HCT116 (cell line): ENCODE results near the gene TGFBR1. TPM values are rescaled to one million over a fixed set of nuclear protein-coding genes. Genes with fewer than 3 reads are reported as not detected.

Source experiments
- ATAC-seq: fragments of 200-7000 bp; cut with Tn5 transposase; 2 replicates; pipeline ENCODE4 v1.9.1; 2020; ENCODE audit warnings: mild to moderate bottlenecking, moderate library complexity
- BruUV-seq: library from RNA; stranded (reverse); fragments of 400-500 nt; replicated peaks from 2 replicates; lab custom pipeline; 2021; lab: Mats Ljungman, UMichigan
- CTCF ChIA-PET: fragments of 300-600 bp; sonication (Branson Sonifier 250); formaldehyde crosslinking; loops from one replicate; lab custom pipeline; 2021; ENCODE audit warnings: antibody characterized with exemption; lab: Charles Lee
- POLR2A ChIA-PET: fragments of 300-600, 350-600 bp; sonication (Branson Sonifier 250); formaldehyde crosslinking; loops from one replicate; lab custom pipeline; 2021; ENCODE audit warnings: antibody characterized with exemption; lab: Charles Lee
- RAD21 ChIA-PET, 2 experiments: fragments of 300-600 bp; sonication (Branson Sonifier 250); formaldehyde crosslinking; loops; one replicate each; lab custom pipeline; 2023; ENCODE audit warnings: low total read pairs in 2 of 2; ENCODE audit not compliant: uncharacterized antibody in 2 of 2, unreplicated experiment in 2 of 2, low non-redundant PET in 1 of 2; lab: Charles Lee
- DNase-seq: peaks from one replicate; pipeline ENCODE4 v3.0.0-alpha.2; 2010; ENCODE audit warnings: low read depth, low spot score
- H2AFZ ChIP-seq: fragments of 200-600 bp; shearing (Covaris generic), sonication (generic); 2 replicates; pipeline ENCODE4 v1.6.1; 2017; ENCODE audit warnings: low read depth, mixed run types, mixed read lengths, antibody characterized with exemption, low read length; ENCODE audit not compliant: poor library complexity, severe bottlenecking
- H3K27ac ChIP-seq: 2 replicates; pipeline ENCODE4 v1.5.1; 2012; ENCODE audit warnings: low read depth, low read length
- H3K27me3 ChIP-seq: fragments of 200-600 bp; sonication (generic); 2 replicates; pipeline ENCODE4 v1.6.1; 2016; ENCODE audit warnings: mixed run types, low read length, mixed read lengths; ENCODE audit not compliant: insufficient read depth
- H3K36me3 ChIP-seq, 2 experiments: fragments of 200-500 bp in 1 of 2; fragments of 200-600 bp in 1 of 2; sonication (Bioruptor generic) in 1 of 2; sonication (generic) in 1 of 2; 2 replicates each; pipeline versions ENCODE4 v1.5.1 to v1.6.1; 2014 to 2016; ENCODE audit warnings: low read length in 2 of 2, inconsistent platforms in 1 of 2, mixed read lengths in 1 of 2, mixed run types in 1 of 2; ENCODE audit not compliant: insufficient read depth in 2 of 2, control insufficient read depth in 1 of 2
- H3K4me1 ChIP-seq, 2 experiments: fragments of 200-600 bp in 1 of 2; sonication (generic) in 1 of 2; 2 replicates each; pipeline versions ENCODE4 v1.5.1 to v1.6.1; 2012 to 2017; ENCODE audit warnings: low read length in 2 of 2, inconsistent platforms in 1 of 2, mild to moderate bottlenecking in 1 of 2, mixed read lengths in 1 of 2, mixed run types in 1 of 2, moderate library complexity in 1 of 2; ENCODE audit not compliant: insufficient read depth in 2 of 2, control insufficient read depth in 1 of 2
- H3K4me2 ChIP-seq: fragments of 200-600 bp; sonication (generic); 2 replicates; pipeline ENCODE4 v1.6.1; 2017; ENCODE audit warnings: mixed run types, low read length, mixed read lengths
- H3K4me3 ChIP-seq, 2 experiments: fragments of 200-600 bp in 1 of 2; sonication (generic) in 1 of 2; replicated peaks in 1 of 2; 2 replicates each; pipeline ENCODE4 v1.5.1; 2011 to 2016; ENCODE audit warnings: low read length in 2 of 2, control low read depth in 1 of 2, low read depth in 1 of 2, mild to moderate bottlenecking in 1 of 2, mixed read lengths in 1 of 2, mixed run types in 1 of 2
- H3K79me2 ChIP-seq: fragments of 200-600 bp; sonication (generic); 2 replicates; pipeline ENCODE4 v1.6.1; 2017; ENCODE audit warnings: mild to moderate bottlenecking, mixed run types, low read length, moderate library complexity, mixed read lengths; ENCODE audit not compliant: insufficient read depth
- H3K9ac ChIP-seq: fragments of 200-600 bp; sonication (generic); 2 replicates; pipeline ENCODE4 v1.6.1; 2016; ENCODE audit warnings: low read length, mixed read lengths
- H3K9me2 ChIP-seq: fragments of 200-600 bp; sonication (generic), shearing (Covaris generic); 2 replicates; pipeline ENCODE4 v1.6.1; 2017; ENCODE audit warnings: mixed run types, mild to moderate bottlenecking, moderate library complexity; ENCODE audit not compliant: insufficient read depth
- H3K9me3 ChIP-seq, 2 experiments: fragments of 200-500 bp in 1 of 2; fragments of 200-600 bp in 1 of 2; sonication (Bioruptor generic) in 1 of 2; sonication (generic) in 1 of 2; 2 replicates each; pipeline ENCODE4 v1.6.1; 2014 to 2017; ENCODE audit warnings: low read length in 2 of 2, mixed read lengths in 2 of 2, inconsistent platforms in 1 of 2, low read depth in 1 of 2, mild to moderate bottlenecking in 1 of 2, mixed run types in 1 of 2, moderate library complexity in 1 of 2; ENCODE audit not compliant: control insufficient read depth in 1 of 2, insufficient read depth in 1 of 2
- H4K20me1 ChIP-seq: fragments of 200-600 bp; sonication (generic), shearing (Covaris generic); 2 replicates; pipeline ENCODE4 v1.6.1; 2017; ENCODE audit warnings: mixed run types, mild to moderate bottlenecking, moderate library complexity; ENCODE audit not compliant: insufficient read depth
- CTCF ChIP-seq, 3 experiments: fragments of 200-600 bp in 1 of 3; sonication (generic) in 1 of 3; IDR thresholded peaks in 2 of 3; conservative IDR thresholded peaks in 1 of 3; 2 replicates each; pipeline ENCODE4 v1.5.1; 2012 to 2017; ENCODE audit warnings: low read depth in 2 of 3, low read length in 2 of 3, antibody characterized with exemption in 1 of 3, borderline replicate concordance in 1 of 3, control low read depth in 1 of 3, mild to moderate bottlenecking in 1 of 3, mixed read lengths in 1 of 3, mixed run types in 1 of 3, moderate library complexity in 1 of 3; ENCODE audit not compliant: insufficient read depth in 1 of 3
- EGR1 ChIP-seq: IDR thresholded peaks from 2 replicates; pipeline ENCODE4 v1.6.1; 2012; ENCODE audit warnings: low read depth
- EZH2 ChIP-seq: fragments of 200-600 bp; sonication (generic); IDR thresholded peaks from 2 replicates; pipeline ENCODE4 v1.6.1; 2017; ENCODE audit warnings: antibody characterized with exemption, mixed run types
- FOSL1 ChIP-seq: IDR thresholded peaks from 2 replicates; pipeline ENCODE4 v1.6.1; 2012; ENCODE audit warnings: low read depth
- JUND ChIP-seq: IDR thresholded peaks from 2 replicates; pipeline ENCODE4 v1.6.1; 2012
- MAX ChIP-seq: IDR thresholded peaks from 2 replicates; pipeline ENCODE4 v1.6.1; 2012
- POLR2A ChIP-seq: IDR thresholded peaks from 2 replicates; pipeline ENCODE4 v1.7.0; 2011; ENCODE audit warnings: borderline replicate concordance; ENCODE audit not compliant: insufficient read depth, insufficient read length; ENCODE audit errors: extremely low read depth
- POLR2AphosphoS5 ChIP-seq: IDR thresholded peaks from 2 replicates; pipeline ENCODE4 v1.6.1; 2011; ENCODE audit warnings: mild to moderate bottlenecking, low read depth, low read length, moderate library complexity
- SIN3A ChIP-seq: IDR thresholded peaks from 2 replicates; pipeline ENCODE4 v1.6.1; 2012; ENCODE audit warnings: low read depth
- ZNF274 ChIP-seq: fragments of 200-500 bp; sonication (Bioruptor generic); IDR thresholded peaks from 2 replicates; pipeline ENCODE4 v1.6.1; 2014; ENCODE audit warnings: mild to moderate bottlenecking, low read depth, low read length, inconsistent platforms
- intact Hi-C: fragments of 100-400 bp; cut with micrococcal nuclease; formaldehyde crosslinking; loops from 2 replicates; pipeline ENCODE4 v1.10.0; 2022
- total RNA-seq: library from RNA; stranded (reverse); gene quantifications from one replicate; pipeline ENCODE4 v1.2.1, GENCODE V29; 2021; ENCODE audit not compliant: unreplicated experiment

TGFBR1 gene
- total RNA-seq, 1 experiment from 2014 or later = 26.6 TPM

DNA sequence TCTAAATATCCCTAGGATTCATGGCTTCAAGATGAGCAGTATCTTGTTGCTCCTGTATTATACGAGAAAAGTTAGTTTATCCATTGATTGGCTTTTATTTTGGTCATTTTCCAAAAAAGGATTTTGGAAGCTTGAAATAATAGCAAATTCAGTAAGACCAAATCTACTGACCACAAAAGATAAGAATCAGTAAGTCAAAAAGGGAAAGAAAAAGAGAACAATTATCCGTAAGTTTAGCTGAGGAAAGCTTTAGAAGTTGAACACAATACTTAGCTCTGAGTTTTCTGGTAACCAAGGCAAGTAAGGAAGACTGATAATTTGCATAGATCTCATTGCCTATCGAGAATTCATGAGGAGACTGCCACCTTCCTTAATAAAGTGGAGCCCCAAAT, 9.1 kb downstream of the TGFBR1 start:
- no peaks in the 10 kb centered on the region for H3K27me3 ChIP-seq
- POLR2A ChIA-PET = interaction anchor here (1.2 kb wide), 1 partner anchor 9 kb away, joined by 3 read pairs; the partner anchor contains the start of gene TGFBR1
- H3K36me3 ChIP-seq = no peaks in the 10 kb centered on the region
- no peak for TF ChIP-seq EGR1
- TF ChIP-seq SIN3A = no peak
- no peak for TF ChIP-seq MAX
- no peak for TF ChIP-seq CTCF (IDR thresholded peaks at IDR 0.05 in 2 of 3, conservative IDR thresholded peaks at IDR 0.05 in 1 of 3; ENCODE audit: borderline replicate concordance in 1 of 3, insufficient read depth in 1 of 3, low read depth in 2 of 3, low read length in 2 of 3)
- TF ChIP-seq POLR2A = no peak
- TF ChIP-seq ZNF274 = no peak
- TF ChIP-seq EZH2 = no peak
- no peak for TF ChIP-seq JUND
- no peak for TF ChIP-seq POLR2AphosphoS5
- TF ChIP-seq FOSL1 = no peak
- H3K4me1 ChIP-seq = no peaks in the 10 kb centered on the region
- no peak overlapping the region for H3K9ac ChIP-seq
- H4K20me1 ChIP-seq = no peaks in the 10 kb centered on the region
- ATAC-seq (no peak), DNase-seq (no peak)
- peaks cover 5% of the 10 kb centered on the region for H3K79me2 ChIP-seq
- intact Hi-C loops = no loop called here
- H3K9me2 ChIP-seq = no peaks in the 10 kb centered on the region
- H3K27ac ChIP-seq = no peak overlapping the region
- no peak overlapping the region for H3K4me2 ChIP-seq
- CTCF ChIA-PET = no interaction called here
- BruUV-seq = no TSS peak
- no peaks in the 10 kb centered on the region for H3K9me3 ChIP-seq
- no peak overlapping the region for H2AFZ ChIP-seq
- RAD21 ChIA-PET = no interaction called here
- no peak overlapping the region for H3K4me3 ChIP-seq
